Stimulated activated CD4-positive, alpha-beta T cell treated with anti-CD3 and anti-CD28 coated beads, Interleukin-4, amount 100 ng/mL, for 4 hours (primary cell): ENCODE measurements around the gene EPS15.
"Not testable (repeated sequence)": the region's sequence is repeated elsewhere in the genome, so short reads cannot be mapped to it uniquely, and the experiment has no call there.

ENCODE experiments used
- DNase-seq, 2 experiments: peaks; one replicate each; pipeline ENCODE4 v3.0.0-alpha.2; 2020

Gene EPS15

DNA sequence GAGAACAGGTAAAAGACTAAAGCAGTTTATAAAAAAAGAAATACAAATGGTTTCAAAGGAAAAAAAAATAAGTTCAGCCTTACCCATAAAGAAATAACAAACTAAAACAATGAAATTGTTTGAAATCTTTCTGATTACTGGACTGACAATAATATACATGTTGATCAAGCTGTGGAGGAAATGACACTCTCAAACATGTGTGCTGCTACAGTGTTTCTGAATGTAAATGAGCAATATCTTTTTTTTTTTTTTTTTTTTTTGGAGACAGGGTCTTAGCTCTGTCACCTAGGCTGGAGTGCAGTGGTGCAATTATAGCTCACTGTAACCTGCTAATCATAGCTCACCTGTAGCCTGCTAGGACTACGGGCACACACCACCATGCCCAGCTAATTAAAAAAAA, 6.5 kb downstream of the EPS15 start:
- no peak for DNase-seq

DNA sequence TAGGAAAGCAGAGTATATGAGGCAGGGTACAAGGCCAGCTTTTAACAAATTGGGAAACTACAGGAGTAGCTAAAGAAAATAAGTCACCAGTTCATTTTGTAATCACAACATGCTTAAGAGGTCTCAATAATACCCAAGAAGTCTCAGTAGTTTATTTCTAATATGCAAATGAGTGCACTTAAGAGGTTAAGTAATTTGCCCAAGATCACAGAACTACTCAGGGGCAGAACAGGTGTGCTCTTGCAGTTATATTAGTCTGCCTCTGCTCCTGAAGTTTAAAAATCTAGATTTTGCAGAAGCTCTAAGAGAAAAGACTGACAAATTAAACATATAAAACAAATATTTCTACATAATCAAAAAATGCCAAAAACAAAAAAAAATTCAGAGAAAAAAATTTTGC, 6.9 kb downstream of the EPS15 start:
- no peak for DNase-seq

DNA sequence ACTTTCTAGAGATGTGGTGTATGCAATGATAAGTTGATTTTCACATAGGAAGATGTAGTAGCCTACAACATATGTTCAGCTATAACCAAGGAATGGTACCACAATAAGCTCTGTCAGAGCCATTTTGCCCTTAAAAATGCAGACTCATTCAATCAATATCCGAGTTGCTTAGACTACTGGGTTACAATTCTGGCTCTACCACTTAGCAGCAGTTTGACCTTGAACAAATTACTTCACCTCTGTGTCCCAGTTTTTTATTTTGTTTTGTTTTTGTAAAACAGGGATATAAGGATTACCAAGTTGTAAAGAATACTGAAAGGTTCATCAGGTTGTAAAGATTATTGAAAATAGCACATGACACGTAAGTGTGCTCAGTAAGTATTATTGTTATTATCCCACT, 9.3 kb downstream of the EPS15 start:
- no peak for DNase-seq

DNA sequence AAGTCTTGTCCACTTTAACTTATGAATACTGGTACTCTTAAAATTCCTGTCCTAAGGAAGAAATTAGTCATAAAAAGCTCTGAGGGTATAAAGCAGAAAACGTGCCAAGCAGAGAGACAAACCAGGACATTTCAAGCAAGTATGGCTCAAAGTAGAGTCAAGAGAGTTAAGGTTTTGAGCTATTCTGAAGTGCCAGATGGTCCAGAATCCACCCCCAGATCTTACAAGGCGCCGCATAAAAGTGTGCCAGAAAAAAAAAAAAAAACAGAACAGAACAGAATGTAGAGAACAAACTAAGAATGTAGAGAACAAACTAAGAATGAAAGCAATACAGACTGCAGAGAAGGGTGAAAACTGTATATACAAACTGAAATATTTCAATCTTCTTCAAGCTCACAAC, 12.5 kb downstream of the EPS15 start:
- DNase-seq: no peak

DNA sequence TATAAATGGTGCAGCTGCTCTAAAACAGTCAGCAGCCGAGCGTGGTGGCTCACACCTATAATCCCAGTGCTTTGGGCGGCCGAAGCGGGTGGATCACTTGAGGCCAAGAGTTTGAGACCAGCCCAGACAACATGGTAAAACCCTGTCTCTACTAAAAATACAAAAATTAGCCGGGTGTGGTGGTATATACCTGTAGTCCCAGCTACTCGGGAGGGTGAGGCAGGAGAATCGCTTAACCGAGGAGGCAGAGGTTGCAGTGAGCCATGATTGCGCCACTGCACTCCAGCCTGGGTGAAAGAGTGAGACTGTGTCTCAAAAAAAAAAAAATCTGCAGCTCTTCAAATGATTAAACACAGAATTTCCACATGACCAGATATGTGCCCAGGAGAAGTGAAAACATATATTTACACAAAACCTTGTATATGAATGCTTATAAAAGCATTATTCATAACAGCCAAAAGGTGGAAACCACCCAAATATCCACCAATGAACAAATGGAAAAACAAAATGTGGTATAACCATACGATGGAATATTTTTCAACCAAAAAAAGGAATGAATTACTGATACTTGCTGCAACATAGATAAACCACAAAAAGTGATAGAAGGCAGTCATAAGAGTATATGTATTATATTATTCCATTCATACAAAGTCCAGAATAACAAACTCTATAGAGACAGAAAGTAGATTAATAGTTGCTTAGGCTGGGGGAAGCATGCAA, 14.1 kb downstream of the EPS15 start:
- DNase-seq: no peak

DNA sequence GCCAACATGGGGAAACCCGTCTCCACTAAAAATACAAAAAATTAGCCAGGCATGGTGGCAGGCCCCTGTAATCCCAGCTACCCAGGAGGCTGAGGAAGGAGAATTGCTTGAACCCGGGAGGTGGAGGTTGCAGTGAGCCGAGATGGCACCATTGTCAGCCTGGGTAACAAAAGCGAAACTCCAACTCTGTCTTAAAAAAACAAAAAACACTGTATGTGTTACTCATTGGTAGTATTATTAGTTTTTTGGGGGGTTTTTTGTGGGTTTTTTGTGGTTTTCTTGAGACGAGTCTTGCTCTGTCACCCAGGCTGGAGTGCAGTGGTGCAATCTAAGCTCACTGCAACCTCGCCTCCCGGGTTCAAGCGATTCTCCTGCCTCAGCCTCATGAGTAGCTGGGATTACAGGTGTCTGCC, 17.8 kb downstream of the EPS15 start:
- DNase-seq: peak; percentile 5 to 9

DNA sequence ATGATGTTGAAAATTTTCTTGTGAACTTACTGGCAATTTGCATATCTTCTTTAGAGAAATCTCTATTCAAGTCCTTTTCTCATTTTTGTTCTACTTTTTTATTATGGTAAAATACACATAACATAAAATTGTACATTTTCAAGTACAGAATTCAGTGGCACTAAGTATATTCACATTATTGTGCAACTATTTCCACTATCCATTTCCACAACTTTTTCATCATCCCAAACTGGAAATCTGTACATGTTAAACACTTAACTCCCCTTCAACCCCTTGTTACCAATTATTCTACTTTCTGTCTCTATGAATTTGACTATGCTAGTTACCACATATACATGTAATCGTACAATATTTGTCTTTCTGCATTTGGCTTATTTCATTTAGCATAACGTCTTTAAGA, 19.4 kb downstream of the EPS15 start:
- DNase-seq: no peak

DNA sequence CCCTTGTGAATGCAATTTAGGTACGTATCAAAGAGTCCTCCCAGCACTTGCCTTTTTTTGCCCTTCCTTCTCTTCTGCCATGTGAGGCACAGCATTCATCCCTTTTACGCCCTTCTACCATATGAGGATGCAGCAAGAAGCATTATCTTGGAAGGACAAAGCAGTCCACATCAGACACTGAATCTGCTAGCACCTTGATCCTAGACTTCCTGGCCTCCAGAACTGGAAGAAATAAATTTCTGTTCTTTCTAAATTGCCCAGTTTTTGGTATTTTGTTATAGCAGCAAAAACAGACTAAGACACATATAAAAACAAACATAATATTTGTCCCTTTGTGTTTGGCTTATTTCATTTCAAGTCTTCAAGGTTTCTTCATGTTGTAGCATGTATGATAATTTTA, 20.1 kb downstream of the EPS15 start:
- DNase-seq: no peak

DNA sequence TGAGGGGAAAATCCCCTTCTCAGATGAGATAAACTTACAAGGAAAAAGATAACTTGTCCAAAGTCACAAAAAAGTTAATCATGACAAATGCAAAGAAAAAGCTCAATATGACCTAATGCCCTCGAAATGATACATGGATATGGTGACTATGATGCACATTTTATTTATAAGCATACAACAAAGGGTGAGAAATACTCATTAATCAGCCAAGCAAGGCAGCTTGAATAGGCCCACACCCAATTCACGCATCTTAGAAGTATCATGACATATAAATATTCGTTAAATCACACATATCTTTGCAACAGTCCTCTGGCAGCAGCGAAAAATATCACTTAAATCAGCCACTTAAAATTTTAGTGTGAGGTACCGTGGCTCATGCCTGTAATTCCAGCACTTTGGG, 21.7 kb downstream of the EPS15 start:
- no peak for DNase-seq

DNA sequence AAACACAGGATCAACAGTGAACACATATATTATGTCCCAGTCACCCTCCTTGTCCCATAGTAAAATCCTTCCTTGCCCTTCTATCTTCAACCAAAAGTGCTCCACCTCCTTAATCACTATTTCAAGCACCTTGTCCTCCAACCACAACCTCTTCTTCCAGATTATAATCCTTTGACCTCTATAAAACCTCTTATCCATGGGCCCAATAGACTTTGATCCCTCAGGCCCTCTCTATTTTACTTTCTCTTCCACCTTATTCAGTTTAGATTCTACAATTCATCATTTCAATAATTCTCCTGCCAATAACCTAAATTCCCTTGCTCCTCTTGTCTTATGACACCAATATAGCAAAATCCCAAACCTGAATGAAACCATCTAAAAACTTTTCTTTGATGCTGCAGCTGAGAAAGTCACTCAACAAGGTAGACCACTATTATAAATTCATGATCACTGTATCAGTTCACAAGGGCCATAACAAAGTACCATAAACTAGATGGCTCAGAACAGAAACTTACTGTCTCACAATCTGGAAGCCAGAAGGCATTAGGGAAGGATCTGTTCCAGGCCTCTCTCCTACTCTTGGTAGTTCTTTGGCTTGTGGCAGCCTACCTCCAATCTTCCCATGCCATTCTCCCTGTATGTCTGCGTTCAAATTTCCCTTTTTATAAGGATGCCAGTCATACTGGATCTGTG, 24.8 kb downstream of the EPS15 start:
- no peak for DNase-seq

DNA sequence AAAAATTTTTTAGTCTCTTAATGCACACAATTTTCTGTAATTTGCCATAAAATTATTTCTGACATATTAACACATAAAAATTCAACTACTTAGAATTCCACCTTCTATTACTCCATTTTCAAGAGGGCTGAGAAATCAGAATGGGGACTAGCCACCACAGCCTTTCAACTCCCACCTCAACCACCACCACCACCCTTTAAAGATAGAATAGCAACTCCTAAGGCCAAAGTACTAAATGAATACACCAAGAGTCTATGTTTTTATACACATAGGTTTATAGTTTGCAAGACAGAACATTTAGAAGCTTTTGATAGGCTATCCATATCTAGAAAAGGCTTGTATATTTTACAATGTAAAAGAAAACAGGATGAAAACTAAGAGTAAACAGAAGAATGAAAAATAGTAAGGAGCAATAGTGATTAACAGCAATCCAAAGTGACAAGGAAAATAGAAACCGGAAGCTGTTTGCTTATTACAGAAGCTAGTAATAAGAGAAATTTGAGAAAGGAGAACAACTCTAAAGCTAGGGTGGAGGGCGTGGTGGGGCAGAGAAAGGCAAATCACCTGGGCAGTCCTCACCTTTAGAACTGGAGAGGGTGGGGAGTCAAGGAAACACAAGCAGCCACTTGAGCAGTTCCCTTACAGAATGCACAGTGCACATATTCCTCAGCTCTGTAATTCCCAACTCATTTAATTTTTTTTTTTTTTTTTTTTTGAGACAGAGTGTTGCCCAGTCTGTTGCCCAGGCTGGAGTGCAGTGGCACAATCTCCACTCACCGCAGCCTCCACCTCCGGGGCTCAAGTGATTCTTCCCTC, 27.7 kb downstream of the EPS15 start:
- DNase-seq: no peak

DNA sequence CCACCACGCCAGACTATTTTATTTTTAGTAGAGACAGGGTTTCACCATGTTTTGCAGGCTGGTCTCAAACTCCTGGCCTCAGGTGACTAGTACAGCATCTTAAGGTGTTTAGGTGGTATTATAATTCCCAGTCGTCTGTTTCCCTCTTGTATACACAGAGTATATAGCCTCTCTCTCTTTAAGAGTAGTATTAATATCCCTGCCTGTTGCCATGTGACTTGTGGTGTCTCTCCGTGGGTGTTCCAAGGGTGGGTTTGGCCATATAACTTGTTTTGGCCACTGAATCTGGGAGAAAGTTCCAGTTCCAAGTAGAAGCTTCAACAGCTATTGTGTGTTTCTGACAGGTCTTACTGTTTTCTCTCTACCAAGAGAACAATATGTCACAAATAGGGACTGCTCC, 29.6 kb downstream of the EPS15 start:
- DNase-seq: no peak

DNA sequence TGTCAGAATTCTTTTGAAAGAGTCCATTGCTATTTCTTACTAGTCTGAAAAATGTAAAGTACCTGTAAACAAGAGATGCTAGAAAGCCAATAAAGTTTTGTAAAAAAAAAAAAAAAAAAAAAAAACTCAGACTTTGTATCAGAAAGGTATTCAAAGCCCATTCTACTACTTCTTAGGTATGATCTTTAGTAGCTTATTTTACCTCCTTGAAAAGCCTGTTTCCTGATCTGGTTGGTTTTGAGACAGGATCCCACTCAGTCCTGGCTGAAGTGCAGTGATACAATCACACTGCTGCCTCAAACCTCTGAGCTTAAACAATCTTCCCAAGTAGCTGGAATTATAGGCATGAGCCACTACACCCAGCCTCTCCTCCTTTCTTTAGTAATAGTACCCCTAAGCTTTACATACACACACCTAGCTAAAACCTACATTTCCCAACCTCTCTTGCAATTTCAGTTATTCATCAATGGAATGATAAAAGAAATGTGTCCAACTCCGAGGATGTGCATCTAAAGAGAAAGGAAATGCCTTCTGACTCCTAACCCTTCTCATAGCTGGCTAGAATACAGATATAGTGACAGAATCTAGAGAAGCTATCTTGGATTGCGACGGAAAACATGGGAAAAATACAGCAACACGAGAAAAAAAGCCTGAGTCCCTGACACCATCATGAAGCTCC, 30.6 kb downstream of the EPS15 start:
- no peak for DNase-seq

DNA sequence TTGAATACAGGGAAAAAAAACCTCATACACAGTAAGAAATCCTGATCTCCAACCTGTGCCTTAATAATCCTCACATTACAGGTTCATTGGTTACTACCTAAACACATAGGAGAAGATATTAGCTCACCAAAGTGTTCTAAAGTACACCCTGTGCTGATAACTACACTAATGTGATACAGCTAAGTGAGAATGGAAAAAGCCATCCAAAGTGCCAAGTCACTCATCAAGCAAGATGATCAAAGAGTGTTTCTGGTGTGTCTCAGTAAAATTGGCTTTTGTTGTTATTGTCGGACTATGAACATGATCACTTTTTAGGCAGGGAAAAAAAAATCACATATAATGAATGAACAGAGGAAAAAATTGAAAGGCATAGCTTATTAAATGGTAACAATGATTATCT, 31.4 kb downstream of the EPS15 start:
- DNase-seq: no peak

DNA sequence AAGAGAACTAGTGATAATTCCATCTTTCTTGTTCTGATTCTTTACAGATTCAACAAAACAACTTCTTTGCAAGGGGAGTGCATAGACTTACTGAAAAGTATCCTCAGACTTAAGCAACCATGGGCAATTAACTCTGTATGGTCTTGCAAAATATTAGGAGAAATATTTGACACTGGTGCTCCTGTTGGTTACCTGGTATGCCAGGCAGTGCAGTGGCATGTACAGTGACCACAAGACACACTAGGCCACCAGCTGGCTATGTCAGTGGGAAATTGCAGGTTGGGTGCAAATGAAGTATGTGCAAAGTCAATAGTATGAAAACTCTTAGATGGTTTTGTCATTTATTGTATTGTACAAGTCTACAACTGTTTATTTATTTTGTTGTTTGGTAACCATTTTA, 34.5 kb downstream of the EPS15 start:
- no peak for DNase-seq

DNA sequence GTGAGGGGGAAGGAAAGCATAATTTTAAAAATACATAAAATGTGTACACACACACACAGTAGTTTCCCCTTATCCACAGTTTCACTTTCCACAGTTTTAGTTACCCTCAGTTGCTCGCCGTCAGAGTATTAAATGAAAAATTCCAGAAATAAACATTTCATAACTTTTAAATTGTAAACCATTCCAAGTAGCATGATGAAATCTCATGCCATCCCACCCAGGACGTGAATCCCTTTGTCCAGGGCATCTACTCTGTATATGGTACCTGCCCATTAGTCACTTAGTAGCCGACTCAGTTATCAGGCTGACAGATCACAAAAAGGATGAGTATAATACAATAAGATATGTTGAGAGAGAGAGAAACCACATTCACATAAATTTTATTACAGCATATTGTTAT, 36.2 kb downstream of the EPS15 start:
- DNase-seq: no peak

DNA sequence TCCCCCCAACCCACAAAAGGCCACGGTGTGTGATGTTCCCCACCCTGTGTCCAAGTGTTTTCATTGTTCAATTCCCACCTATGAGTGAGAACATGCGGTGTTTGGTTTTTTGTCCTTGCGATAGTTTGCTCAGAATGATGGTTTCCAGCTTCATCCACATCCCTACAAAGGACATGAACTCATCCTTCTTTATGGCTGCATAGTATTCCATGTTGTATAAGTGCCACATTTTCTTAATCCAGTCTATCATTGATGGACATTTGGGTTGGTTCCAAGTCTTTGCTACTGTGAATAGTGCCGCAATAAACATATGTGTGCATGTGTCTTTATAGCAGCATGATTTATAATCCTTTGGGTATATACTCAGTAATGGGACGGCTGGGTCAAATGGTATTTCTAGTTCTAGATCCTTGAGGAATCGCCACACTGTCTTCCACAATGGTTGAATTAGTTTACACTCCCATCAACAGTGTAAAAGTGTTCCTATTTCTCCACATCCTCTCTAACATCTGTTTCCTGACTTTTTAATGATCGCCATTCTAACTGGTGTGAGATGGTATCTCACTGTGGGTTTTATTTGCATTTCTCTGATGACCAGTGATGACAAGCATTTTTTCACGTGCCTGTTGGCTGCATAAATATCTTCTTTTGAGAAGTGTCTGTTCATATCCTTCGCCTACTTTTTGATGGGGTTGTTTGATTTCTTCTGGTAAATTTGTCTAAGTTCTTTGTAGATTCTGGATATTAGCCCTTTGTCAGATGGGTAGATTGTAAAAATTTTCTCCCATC, 44.0 kb downstream of the EPS15 start:
- DNase-seq: not testable (repeated sequence)

DNA sequence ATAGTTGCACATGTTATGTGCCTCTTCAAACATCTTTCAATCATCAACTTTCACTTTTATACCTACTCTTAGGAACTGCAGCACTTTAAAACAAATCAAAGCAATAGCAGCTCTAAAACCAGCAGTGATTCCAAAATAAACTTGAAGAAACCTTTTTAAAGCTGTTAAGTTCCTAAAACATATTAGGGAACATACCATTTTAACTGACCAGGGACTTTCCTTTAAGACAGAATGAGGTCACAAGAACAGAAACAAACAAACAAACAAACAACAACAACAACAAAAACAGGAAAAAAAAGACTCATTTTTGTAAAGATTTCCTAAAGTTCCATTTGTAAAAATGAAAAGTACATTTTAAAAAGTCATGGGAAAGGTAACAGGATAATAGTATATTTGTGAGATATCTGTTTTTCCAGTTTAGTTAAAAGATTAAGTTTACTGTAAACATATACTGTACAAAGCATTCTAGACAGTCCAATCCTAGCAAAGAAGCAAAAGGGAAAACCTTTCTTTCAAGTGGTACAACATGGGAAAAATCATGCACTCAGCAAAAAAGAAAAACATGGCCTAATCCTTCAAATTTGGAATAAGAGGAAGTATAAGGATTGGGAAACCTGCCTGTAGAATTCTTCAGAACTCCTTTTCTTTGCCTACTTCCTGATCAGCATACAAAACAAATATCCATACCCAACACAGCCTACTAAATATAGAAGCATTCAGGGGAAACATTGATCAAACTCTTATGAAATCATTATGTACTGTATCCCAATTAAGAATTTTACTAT, 45.5 kb downstream of the EPS15 start:
- no peak for DNase-seq

DNA sequence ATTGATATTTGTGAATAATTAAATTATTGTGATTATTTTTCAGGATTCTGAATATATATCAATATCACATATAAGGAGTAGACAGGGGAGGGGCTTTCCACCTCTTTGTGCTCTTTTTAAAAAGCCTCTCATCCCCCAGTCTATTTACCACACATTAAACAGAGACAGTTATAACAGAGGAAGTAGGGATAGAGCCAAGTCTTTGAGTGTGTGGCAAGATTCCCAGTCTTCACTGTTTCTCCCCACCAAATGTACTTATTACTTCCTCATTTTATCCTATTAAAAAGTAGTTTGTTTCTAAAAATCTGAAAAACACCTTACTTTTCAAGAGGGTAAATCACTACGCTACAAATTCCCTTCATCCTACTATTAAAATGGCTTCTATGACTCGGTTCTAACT, 46.7 kb downstream of the EPS15 start:
- no peak for DNase-seq

DNA sequence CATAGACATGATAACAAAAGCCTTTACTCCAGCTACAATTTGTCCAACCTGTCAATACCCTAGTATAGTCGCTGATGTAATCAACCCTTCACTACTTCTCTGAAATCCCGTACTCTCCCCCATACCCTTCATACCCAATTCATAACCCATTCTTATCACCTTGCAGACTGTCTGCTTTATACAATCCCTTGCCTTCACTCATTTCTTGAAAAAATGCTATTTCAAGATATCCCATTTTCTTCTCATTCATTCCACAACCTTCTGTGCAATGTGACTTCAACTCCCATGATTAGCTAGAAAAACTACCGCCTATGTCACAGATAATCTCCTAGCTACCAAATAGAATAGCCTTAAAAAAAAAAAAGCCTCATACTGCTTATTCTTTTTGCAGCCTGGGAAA, 49.5 kb downstream of the EPS15 start:
- no peak for DNase-seq

DNA sequence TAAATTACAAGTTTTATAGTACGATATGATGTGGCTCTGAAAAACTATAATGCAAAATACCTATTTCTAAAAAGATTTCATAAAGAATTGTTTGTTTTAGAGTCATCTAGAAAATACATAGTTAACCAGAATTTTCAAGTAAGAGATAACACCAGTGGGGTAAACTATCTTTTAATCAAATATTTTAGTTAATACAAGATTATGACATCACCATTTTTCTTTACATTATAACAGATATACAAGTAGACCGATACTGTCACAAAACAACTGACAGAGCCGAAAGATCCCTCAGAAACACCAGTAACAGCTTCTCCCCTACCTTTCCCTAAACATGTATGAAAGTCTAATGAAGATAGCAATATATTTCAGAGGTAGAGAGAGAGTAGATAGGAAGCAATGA, 54.2 kb downstream of the EPS15 start:
- no peak for DNase-seq

DNA sequence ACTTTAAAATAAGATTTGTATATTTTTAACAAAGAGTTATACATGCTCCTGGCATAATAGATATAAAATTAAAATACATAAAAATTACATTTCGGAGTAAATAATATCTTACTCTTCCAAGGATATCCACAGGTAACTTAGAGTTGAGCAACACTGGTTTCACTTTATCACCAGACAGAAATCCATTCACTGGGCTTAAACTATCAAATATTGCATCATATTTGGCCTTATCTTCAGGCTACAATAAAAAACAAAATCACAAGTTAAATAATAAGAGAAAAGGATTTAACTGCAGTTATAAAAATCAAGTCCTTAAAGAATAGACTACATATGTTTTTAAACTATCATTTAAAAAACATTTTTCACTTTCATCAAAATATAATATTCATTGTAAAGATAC, 55.5 kb downstream of the EPS15 start:
- DNase-seq: no peak
